Neural progenitor cell (in vitro differentiated cells): Measurements from ENCODE around the gene EPHB3.

Experiments
- CTCF ChIP-seq: fragments of 200-600 bp; sonication (generic); IDR thresholded peaks from 2 replicates; pipeline ENCODE4 v1.5.1; 2017; ENCODE audit warnings: antibody characterized with exemption, mild to moderate bottlenecking
- EZH2 ChIP-seq: fragments of 200-600 bp; sonication (generic); IDR thresholded peaks from 2 replicates; pipeline ENCODE4 v1.6.1; 2017; ENCODE audit warnings: antibody characterized with exemption, mild to moderate bottlenecking, moderate library complexity
- EZH2phosphoT487 ChIP-seq: fragments of 200-600 bp; sonication (generic); IDR thresholded peaks from 2 replicates; pipeline ENCODE4 v1.6.1; 2017; ENCODE audit warnings: antibody characterized with exemption

GRCh38 chr3:184574515-184575417 is 13.2 kb downstream of the EPHB3 start:
- TF ChIP-seq CTCF (peak; percentile 19), EZH2 (no peak), EZH2phosphoT487 (no peak)
